HEK293 (cell line): ENCODE results near the gene TMCC1.

Source experiments
- CTCF ChIP-seq: fragments of 450-650 bp; formaldehyde crosslinking; IDR thresholded peaks from 2 replicates; pipeline ENCODE4 v1.5.1; 2016; ENCODE audit warnings: missing biosample characterization, missing genetic modification characterization
- SALL2 ChIP-seq: fragments of 450-650 bp; formaldehyde crosslinking; IDR thresholded peaks from 2 replicates; pipeline ENCODE4 v1.5.0; 2017; ENCODE audit warnings: missing biosample characterization, mild to moderate bottlenecking, missing genetic modification characterization, borderline replicate concordance
- TCF7L2 ChIP-seq: IDR thresholded peaks from 2 replicates; pipeline ENCODE4 v1.6.1; 2011; ENCODE audit warnings: low read depth, mild to moderate bottlenecking, inconsistent platforms, low read length, moderate library complexity, borderline replicate concordance
- ZBTB49 ChIP-seq: fragments of 450-650 bp; formaldehyde crosslinking; IDR thresholded peaks from 2 replicates; pipeline ENCODE4 v1.5.1; 2016; ENCODE audit warnings: missing biosample characterization, missing genetic modification characterization, low read depth
- ZFP37 ChIP-seq: fragments of 450-650 bp; formaldehyde crosslinking; IDR thresholded peaks from 2 replicates; pipeline ENCODE4 v1.5.1; 2016; ENCODE audit warnings: missing biosample characterization, missing genetic modification characterization
- ZNF274 ChIP-seq, 2 experiments: fragments of 200-500 bp in 1 of 2; fragments of 450-650 bp in 1 of 2; sonication (Bioruptor generic) in 1 of 2; formaldehyde crosslinking in 1 of 2; IDR thresholded peaks; 2 replicates each; pipeline versions ENCODE4 v1.5.1 to v1.6.1; 2014 to 2016; ENCODE audit warnings: borderline replicate concordance in 1 of 2, inconsistent platforms in 1 of 2, low read length in 1 of 2, missing biosample characterization in 1 of 2, missing genetic modification characterization in 1 of 2
- ZNF292 ChIP-seq: fragments of 450-650 bp; formaldehyde crosslinking; IDR thresholded peaks from 2 replicates; pipeline ENCODE4 v1.5.1; 2016; ENCODE audit warnings: low read depth, missing biosample characterization, missing genetic modification characterization, borderline replicate concordance
- ZNF561 ChIP-seq: fragments of 450-650 bp; IDR thresholded peaks from 2 replicates; pipeline ENCODE4 v1.5.1; 2018; ENCODE audit warnings: missing biosample characterization, missing genetic modification characterization, borderline replicate concordance

GRCh38 chr3:129611812-129612533, 281.5 kb downstream of the TMCC1 start:
- TF ChIP-seq CTCF (no peak), SALL2 (tag by site-specific recombination) (no peak), ZNF561 (tag by site-specific recombination) (no peak), ZFP37 (no peak), ZNF292 (no peak), ZBTB49 (tag by site-specific recombination) (no peak), TCF7L2 (no peak), ZNF274 (IDR thresholded peaks at IDR 0.05; ENCODE audit: low read length) (no peak), ZNF274 (tag by site-specific recombination; IDR thresholded peaks at IDR 0.05; ENCODE audit: borderline replicate concordance) (no peak)
